Suppressor macrophage treated with lipopolysaccharide for 4 hours (primary cell): ENCODE results near the gene OTOS.

Experiments used
- DNase-seq: peaks from one replicate; pipeline ENCODE4 v3.0.0-alpha.2; 2020

OTOS gene

DNA sequence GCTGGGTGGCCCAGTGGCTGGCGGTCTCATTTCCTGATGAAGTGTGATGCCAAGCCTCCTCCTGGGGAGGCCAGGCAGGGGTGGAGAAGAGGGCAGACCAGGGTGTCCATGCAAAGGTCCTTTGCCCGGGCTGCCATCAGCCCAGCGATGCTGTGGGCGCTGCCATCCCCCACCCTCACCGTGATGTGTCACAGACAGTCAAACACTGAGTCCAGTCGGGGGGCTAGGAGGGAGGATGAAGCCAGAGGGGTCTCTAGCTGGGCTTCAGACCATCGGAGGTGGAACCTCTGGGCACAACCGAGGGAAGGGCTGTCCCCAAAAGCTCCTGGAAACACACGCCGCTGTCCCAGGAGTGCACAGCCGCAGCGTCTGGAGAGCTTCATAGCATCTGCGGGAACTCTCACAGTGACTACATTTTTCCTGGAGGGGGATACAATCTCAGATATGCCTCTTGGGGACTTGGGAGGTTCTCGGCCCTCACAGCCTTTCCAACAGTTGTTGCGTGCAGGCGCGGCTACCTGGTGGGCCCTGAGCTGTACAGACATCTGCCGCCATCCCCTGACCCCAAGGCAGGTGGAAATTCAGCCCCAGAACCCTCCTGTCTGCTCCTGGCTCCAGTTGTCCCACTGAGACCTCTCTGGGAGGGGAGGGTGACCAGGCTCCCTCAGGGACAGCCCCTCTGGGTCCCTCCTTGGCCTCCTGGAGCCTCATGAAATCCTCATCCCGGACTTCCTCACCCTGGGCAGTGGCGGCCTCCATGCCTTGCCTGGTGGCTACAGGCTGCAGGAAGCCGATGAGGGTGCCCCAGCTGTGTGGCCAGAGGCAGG, 26.5 kb upstream of the OTOS start:
- DNase-seq, result no peak

DNA sequence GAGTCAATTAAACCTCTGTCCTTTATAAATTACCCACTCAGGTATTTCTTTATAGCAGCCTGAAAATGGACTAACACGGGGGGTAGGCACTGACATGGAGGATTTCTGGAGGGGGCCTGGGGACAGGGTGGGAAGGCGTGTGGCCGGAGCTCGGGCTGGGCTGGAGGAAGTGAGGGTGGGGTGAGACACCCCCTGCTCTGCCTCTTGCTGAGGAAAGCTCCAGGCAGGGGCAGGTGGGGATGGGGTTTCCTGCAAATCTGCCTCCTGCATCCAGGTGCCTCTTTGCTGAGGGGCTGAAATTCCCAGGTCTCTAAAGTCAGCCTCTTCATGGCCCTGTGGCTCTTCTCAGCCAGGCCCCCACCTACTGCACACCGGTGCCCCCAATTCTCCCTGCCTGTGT, 25.7 kb upstream of the OTOS start:
- DNase-seq, result no peak

DNA sequence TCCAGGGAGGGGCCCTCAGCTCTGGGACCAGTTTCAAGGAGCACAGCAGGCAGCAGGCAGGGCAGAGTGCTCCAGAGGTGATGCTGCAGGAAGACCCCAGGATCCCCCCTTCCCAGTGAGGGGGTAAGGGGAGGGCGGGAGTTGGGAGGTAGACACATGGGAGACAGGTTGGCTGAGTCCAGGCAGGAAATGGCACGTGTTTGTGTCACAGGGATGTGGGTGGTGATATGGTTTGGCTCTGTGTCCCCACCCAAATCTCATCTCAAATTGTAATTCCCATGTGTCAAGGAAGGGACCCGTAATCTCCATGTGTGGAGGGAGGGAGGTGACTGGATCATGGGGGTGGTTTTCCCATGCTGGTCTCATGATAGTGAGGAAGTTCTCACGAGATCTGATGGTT, 25.2 kb upstream of the OTOS start:
- no peak for DNase-seq

DNA sequence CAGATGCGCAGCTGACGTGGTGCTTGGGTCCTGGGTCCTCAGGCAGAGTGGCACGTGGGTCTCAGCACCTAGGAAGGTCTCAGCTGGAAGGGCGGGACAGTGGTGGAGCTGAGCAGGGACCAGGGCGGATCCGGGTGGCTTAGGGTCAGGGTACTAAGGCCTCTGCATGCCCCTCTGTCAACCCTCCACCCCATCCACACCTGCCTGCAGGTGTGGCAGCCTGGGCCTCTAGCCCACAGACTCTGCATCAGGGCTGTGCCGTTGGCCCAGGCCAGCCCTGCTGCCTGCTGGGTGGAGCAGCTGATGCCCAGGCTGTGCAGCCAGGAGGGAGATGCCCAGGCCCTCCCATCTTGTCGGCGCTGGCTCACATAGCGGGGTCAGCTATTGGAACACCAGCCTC, 24.6 kb upstream of the OTOS start:
- DNase-seq, result no peak

DNA sequence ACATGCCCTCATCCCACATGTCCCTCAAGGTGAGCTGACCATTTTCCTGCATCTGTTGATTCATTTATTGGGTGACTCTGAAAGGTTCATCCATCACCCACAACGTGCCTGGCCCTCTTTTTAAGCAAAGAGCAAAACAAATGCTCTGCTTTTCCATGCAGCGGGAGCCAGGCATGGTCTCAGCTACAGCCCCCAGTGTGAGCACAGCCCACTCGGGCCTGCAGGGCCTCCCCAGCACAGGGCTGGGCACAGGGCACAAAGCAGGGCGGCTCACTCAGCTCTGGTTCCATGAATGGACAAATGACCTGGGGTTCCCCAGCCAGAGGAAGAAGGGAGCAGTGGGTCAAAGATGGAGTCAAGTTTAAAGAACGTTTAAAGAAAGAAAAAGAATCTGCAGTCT, 24.1 kb upstream of the OTOS start:
- DNase-seq, result no peak

DNA sequence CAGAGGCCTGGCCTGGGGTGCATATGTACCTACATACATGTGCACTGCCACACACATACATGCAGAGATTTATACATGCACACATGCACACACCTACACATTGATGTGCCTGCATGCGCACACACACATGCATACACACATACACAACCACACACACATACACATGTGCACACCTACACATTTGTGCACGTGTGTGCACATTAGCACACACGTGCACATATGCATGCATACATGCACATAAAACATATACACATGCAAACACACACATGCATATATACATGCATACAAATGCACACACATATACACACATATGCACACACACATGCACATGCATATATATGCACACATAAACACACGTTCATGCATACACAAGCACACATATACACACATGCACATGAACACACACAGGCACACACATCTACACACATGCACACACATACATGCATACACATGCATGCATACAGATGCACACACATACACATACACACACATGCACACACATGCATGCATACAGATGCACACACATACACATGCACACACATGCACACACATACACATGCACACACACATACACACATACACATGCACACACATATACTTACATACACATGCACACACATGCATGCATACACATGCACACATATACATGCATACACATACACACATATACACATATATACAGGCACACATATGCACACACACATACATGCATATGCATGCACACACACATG, 23.6 kb upstream of the OTOS start:
- no peak for DNase-seq

DNA sequence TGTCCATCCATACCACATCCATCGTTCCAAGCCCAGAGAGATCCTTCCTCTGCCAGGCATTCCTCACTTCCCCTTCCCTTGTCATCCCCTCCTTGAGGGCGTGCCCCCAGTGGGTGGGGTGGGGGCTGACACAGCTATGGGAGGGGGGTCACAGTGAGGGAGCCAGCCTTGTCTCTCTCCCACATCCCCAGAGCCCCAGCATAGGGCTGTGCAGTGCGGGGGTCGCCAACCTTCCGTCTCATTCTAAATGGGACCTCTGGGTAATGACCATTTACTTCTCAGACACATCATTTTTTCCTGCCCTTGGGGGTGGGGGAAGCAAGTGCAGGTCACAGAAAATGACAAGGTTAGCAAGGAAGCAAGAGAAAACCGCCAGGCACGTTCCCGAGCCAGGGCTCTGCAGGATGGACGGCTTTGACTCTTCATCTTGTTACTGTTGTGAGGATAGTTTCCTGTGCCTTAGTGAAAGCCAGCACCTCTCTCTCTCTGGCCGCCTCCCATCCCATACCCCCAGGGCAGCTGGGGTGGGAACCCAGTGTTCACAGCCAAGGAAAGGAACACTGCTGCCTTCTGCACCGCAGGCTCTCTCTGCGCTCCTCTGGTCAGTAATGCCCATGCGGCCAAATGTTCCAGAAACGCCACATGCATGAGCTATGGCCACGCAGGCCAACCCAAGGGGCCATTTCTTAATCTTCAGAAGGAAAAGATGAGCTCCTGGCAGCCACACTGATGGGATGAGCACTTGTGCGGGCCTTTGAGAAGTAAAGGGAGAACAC, 22.7 kb upstream of the OTOS start:
- DNase-seq, result no peak

DNA sequence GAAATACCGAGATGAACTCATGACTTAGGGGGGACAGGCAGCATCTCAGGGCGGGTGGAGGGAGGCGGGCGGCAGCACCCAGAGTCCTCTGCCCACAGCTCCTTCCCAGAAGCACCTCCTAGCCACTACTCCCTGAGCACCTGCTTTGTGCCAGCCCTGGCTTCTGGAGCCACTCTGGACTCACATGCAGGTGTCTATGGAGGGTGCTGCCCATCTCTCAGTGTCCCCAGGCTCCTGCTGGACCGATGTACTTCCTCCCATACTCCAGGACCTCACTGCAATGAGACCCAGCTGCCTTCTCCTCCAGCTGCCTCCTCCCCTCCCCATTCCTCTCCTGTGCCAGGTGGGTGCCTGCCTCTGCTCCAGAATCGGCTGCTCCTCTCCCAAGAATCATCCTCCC, 22.1 kb upstream of the OTOS start:
- no peak for DNase-seq

DNA sequence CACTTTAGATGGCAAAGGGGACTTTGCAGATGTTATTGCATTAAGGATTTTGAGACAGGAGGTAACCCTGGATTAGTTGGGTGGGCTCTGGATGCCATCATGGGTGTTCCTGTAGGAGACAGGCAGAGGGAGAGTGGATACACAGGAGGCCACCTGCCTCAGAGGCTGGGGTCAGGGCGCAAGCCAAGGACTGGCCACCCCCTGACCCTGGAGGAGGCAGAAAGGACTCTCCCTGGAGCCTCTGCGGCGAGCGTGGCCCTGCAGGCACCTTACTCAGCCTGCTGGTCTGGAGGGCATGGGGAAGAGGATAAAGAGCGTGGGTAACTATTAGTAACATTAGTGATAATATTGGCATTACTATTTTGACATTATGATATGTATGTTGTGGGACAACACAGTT, 21.6 kb upstream of the OTOS start:
- no peak for DNase-seq

DNA sequence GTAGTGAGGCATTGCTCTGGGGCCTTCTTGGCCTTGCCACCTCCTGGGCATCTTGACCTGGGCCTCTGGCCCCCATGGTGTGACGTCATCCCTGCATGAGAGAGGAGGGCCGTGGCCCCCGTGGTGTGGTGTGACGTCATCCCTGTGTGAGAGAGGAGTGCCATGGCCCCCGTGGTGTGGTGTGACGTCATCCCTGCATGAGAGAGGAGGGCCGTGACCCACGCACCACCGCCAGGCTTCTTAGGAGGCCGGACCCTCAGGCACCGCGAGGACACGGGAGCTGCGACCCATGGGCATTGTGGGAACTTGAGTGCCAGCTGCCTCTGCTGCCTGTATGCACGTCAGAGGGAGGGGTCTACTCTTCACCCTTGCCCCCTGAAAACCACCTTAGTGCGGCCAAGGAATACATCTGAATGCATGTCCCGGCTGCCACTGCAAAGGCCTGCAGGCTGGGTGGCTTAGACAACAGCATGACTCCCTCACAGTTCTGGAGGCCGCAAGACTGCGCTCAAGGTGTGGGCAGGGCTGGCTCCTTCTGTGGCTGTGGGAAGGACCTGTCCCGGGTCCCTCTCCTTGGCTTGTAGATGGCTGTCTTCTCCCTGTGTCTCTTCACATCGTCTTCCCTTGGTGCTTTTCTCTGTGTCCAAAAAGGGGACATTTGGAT, 20.8 kb upstream of the OTOS start:
- DNase-seq, result no peak

DNA sequence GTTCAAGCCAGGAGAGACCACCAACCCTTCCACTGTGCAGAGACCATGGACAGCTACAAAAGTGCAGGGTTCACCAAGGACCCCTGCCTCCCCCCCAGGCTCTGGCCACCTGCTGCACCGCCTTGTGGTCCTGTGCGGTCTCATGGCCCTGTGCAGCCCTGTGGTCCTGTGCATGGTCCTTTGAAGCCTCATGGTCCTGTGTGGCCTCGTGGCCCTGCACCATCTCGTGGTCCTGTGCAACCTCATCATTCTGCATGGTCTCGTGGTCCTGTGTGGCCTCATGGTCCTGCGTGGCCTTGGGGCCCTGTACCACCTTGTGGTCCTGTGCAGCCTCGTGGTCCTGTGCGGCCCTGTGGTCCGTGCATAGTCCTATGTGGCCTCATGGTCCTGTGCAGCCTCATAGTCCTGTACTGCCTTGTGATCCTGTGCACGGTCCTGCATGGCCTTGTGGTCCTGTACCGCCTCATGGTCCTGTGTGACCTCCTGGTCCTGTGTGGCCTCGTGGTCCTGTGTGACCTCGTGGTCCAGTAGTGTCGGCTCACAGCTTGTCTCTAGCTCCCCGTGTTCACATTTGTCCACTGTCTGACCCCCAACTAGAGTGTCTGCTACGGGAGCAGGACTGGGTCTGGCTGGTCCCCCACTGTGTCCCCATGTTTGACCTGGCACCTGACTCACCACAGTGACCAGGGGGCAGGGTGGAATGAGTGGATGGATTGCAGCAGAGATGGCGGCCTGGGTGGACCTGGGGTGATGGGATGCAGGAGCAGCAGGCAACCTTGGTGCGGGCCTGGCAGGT, 20.0 kb upstream of the OTOS start:
- DNase-seq, result no peak

DNA sequence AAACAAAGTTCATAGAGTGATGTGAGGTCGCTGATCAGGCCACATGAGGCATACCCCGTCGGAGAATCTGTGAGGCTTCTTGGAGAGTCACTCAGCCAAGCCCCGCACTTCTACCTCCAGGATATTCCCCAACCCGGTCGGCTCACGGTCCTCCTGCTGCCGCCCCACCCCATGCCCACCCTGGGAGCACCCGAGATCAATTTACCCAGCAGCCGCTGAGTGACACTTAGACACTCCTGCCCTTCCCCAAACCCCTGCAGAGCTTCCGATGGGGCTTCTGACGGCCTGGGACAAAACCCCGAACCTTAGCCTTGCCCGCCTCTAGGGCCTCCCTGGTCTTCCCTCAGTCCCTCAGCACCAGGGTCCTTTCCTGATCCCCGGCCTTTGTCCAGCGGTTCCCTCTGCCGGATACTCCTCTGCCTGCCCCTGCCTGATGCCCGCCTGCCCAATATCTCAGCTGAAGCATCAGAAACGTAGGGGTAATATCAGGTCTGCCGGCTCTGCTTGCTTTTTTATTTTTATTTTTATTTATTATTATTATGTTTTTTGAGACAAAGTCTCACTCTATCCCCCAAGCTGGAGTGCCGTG, 18.9 kb upstream of the OTOS start:
- DNase-seq, result no peak

DNA sequence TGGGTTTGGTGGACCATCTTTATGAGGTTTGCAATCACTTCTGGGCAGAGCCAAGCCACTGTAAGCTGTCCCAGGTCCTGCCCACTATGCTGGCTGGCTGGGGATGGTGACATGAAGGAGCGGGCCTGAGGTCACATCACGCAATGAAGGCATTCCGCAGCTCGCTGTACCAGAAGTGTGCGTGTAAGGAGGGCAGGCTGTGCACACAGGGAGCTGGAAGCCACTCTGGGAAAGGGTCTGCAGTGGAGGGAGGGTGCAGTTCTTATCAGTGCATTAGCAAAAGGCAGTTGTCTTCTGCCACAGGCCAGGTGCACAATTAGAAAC, 16.7 kb upstream of the OTOS start:
- DNase-seq, result no peak

DNA sequence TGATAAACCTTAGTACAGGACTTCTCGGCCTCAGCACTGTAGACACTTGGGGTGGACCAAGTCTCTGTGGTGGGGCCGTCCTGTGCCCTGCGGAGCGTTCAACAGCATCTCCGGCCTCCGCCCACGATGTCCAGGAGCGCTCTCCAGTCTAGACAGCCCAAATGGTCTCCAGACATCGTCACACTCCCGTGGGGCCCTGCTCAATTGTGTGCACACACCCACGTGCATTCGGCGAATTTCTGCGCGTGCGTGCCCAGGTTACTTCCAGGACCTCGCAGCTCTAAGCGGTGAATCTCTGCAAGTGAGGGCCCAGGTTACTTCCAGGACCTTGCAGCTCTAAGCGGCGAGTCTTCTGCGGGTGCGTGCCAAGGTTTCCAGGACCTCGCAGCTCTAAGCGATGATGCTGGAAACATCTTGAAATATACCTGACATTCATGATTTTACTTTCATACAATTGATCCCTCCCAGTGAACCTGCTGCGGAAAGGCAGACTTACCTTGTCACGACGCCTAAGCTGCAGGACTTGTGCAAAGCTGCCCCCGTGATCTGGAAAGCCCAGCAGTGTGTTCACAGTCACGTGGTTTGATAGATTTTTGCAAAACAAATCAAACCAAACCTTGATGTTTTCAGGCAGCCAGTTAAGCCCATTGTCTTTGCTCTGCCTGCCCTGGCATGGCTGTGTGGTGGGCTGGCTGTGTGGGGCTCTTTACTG, 16.1 kb upstream of the OTOS start:
- DNase-seq, result no peak

DNA sequence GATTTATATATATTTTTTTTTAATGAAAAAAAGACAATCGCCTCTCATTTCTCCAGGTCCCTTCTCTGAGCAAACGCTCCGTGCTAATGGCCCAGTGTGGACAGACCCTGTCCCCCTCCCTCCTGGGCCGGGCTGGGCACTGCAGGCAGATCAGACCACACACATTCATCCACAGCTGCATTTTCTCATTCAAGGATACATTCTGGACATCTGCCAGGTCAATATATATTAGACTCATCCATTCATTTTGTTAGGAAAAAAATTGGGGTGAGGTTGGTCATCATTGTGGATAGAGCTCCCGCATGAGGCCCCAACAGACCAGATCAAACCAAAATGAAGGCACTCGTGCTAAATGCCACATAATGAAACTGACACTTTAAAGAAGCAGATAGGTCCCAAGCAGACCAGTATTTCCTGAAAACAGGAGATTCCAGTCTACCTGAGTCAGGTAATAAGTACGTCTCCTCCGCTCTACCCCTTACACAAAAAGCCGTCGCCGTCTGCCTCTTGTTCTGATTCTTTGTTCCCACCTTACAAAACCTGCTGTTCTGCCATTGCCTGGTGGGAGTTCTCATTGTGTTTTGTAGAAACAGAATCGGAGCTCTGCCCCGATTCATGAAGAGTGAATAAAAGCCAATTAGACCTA, 15.4 kb upstream of the OTOS start:
- no peak for DNase-seq

DNA sequence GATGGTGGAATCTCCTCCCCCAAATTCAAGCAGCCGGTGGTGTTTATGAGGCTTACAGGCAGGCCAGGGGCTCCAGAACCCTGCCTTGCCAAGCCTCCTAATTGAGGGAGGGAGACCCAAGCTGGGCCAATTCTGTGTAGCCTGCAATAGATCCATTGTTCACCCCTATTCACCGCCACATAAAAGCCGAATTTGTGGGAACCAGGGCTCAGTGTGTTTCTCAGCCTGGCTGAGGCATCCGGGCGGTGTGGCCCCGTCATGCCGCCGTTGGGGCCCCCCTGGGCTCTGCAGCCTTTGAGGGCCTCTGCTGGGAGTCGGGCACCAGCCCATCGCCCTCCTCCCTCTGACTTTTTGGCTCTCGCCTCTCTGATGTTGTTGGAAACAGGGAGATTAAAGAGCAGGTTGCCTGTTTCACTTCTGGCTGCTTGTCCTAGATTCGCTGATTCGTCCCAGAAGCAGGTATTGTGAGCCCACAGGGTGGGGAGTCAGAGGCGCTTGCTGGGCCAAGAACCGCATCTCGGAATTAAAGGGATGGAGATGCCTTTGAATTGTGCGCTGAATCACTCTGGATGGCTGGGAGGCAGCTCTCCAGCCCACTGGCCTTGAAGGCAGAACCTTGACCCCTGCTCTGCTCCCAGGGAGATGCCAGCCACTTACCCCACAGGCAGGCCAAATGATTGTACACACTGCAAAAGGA, 14.7 kb upstream of the OTOS start:
- DNase-seq, result no peak

DNA sequence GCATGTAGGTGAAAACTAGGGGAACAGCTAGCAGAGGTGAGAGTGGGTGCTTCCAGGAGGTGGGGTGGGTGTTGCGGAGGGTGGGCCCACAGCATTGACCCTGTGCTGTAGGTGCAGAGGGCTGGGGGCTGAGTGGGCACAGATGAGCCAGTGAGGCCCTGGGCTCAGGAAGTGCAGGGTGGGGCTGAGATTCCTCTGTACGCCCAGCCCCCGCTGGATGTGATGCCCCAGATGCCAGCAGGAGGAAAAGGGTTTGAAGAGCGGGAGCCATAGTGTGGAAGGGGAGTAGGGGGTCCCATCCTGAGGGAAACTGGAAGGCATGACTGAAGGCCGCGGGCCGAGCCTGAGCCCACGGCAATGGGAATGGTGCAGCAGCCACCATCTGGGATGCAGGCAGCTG, 14.1 kb upstream of the OTOS start:
- DNase-seq, result no peak

DNA sequence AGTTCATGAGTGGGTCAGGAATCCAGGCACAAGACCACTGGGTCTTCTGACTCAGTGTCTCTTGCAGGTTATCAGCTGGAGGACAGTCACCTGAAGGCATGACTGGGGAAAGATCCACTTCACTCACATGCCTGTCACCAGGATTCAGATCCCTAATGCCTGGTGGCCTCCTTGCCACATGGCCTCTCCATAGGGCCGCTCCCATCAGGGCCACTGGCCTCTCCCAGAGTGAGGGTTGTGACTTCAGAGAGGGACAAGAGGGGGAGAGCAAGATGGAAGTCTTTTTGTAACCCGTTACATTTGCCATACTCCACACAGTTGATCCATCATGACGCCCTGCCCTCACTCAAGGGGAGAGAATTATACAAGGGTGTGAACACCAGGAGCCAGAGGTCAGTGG, 13.0 kb upstream of the OTOS start:
- no peak for DNase-seq

DNA sequence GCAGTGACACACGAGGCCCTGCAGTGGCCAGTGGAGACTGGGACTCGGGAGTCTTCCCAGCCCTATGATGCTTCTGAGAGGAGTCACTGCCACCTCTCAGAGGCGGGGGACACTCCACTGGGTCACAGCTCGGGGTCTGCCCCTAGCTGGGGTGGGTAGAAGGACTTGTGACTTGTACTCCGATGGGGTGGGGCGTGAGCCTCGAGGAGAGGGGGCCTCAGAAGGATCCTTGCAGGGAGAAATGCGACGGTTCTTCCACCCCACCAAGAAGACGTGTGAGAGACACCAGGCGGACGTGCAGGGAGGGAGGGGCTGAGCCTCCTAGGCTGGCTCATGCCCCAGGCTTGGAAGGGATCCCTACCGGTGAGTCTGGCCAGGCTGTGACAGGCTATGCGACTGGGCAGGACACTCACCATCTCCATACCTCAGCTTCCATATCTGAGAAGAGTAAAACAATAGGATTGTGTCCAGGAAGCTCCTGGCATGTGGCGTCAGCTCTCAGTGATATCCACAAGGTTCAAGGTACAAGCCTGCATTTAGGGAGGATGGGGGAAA, 11.1 kb upstream of the OTOS start:
- no peak for DNase-seq
